HepG2 (cell line): ENCODE data around the gene DOC2A. TPM values are rescaled to one million over a fixed set of nuclear protein-coding genes. Genes with fewer than 3 reads are reported as not detected.

ENCODE experiments used
- GZF1 ChIP-seq: sonication (generic); formaldehyde crosslinking; IDR thresholded peaks from 2 replicates; pipeline ENCODE4 v1.5.1; 2020; ENCODE audit warnings: mild to moderate bottlenecking, missing genetic modification reagents
- MAFK ChIP-seq, 2 experiments: IDR thresholded peaks in 1 of 2; conservative IDR thresholded peaks in 1 of 2; 2 replicates each; pipeline ENCODE4 v1.6.1; 2011; ENCODE audit warnings: improper control_type of control experiment in 2 of 2, low read length in 2 of 2
- NR2F6 ChIP-seq, 2 experiments: IDR thresholded peaks; 2 replicates each; pipeline ENCODE4 v1.6.1; 2016; ENCODE audit warnings: antibody characterized with exemption in 1 of 2, mild to moderate bottlenecking in 1 of 2
- SMAD3 ChIP-seq: sonication (generic); formaldehyde crosslinking; IDR thresholded peaks from 2 replicates; pipeline ENCODE4 v1.4.0; 2020; ENCODE audit warnings: missing genetic modification reagents
- SRSF9 ChIP-seq: fragments of 200-400 bp; formaldehyde crosslinking; IDR thresholded peaks from 2 replicates; pipeline ENCODE4 v1.6.1; 2018; ENCODE audit warnings: borderline replicate concordance, mild to moderate bottlenecking, low read depth, low read length; ENCODE audit not compliant: insufficient read depth, poor library complexity, severe bottlenecking
- STAG1 ChIP-seq: sonication (generic); formaldehyde crosslinking; IDR thresholded peaks from 2 replicates; pipeline ENCODE4 v1.4.0; 2020; ENCODE audit warnings: missing genetic modification reagents
- ZBTB1 ChIP-seq: sonication (generic); formaldehyde crosslinking; IDR thresholded peaks from 2 replicates; pipeline ENCODE4 v1.4.0; 2020; ENCODE audit warnings: missing genetic modification reagents, borderline replicate concordance
- ZBTB33 ChIP-seq: sonication (generic); formaldehyde crosslinking; IDR thresholded peaks from 2 replicates; pipeline ENCODE4 v1.4.0; 2020; ENCODE audit warnings: missing genetic modification reagents
- ZNF354B ChIP-seq: sonication (generic); formaldehyde crosslinking; IDR thresholded peaks from 2 replicates; pipeline ENCODE4 v1.8.0; 2022; ENCODE audit warnings: mild to moderate bottlenecking, missing genetic modification reagents
- ZNF768 ChIP-seq: sonication (generic); formaldehyde crosslinking; IDR thresholded peaks from 2 replicates; pipeline ENCODE4 v1.4.0; 2020; ENCODE audit warnings: missing genetic modification reagents
- ZSCAN29 ChIP-seq: sonication (generic); formaldehyde crosslinking; conservative IDR thresholded peaks from 2 replicates; pipeline ENCODE4 v1.4.0; 2020; ENCODE audit warnings: mild to moderate bottlenecking, missing genetic modification reagents
- polyA plus RNA-seq, 8 experiments: library from polyadenylated mRNA; depleted of rRNA in 3 of 8; stranded (reverse) in 7 of 8; unstranded in 1 of 8; fragments of >200 nt; fragmentation: Illumina TruSeq in 4 of 8; extraction: Trizol in 4 of 8; gene quantifications; 2 replicates each; pipeline versions ENCODE4 v1.2.1 to v1.2.3, GENCODE V29; 2011 to 2016; ENCODE audit warnings: low read depth in 4 of 8, missing spikeins in 1 of 8, mixed read lengths in 1 of 8; ENCODE audit not compliant: insufficient read depth in 1 of 8
- total RNA-seq, 5 experiments: library from RNA; depleted of rRNA; stranded (reverse); fragments of >200 nt; fragmentation: Illumina TruSeq; extraction: Trizol; gene quantifications; 2 replicates each; pipeline ENCODE4 v1.2.3, GENCODE V29; 2016; ENCODE audit warnings: low read depth in 1 of 5
- TF ChIP-seq, protein P1 (sequence below): IDR thresholded peaks from 2 replicates; pipeline ENCODE4 v1.4.0; 2020; ENCODE audit warnings: mild to moderate bottlenecking, missing genetic modification reagents
- TF ChIP-seq, protein P2 (sequence below): sonication (generic); formaldehyde crosslinking; IDR thresholded peaks from 2 replicates; pipeline ENCODE4; 2020; ENCODE audit warnings: missing genetic modification reagents, mild to moderate bottlenecking, borderline replicate concordance
- TF ChIP-seq, protein P3 (sequence below): sonication (generic); formaldehyde crosslinking; IDR thresholded peaks from 2 replicates; pipeline ENCODE4 v1.4.0; 2020; ENCODE audit warnings: mild to moderate bottlenecking, missing genetic modification reagents

Gene DOC2A
- total and polyA plus RNA-seq, 2 of the 13 experiments (the other 11 are each of a cell fraction or from before 2014, with no cell fraction given): 0.15 to 0.55 TPM

DNA sequence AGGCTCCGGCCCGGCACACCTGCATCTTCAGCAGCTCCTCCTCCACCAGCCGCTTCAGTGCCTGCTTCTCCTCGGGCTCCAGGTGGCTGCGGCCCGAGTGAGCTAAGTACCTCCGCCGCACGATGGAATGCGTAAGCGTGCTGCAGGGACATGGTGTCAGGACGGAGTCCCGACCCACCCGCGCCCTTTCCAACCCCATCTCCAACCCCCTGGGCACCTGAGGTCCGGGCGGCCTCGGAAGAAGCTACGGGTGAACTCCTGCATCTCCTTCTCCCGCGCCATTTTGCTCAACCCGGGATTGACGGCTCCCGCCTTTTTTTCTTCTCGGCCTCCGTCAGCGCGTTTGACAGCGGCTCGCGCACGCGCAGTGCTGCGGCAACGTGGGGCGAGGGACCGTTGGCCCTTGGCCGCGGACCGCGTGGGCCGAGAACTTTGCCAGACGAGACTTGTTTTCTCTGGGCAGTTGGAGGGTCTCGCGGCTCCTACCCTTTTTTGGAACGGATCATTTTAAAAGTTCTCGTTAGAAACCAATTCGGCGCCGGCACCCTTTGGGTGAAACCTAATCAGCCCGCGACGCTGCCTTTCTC lies 15.4 kb downstream of the DOC2A start, which contains the start of gene HIRIP3 (continued):
- TF ChIP-seq, protein P1, sequence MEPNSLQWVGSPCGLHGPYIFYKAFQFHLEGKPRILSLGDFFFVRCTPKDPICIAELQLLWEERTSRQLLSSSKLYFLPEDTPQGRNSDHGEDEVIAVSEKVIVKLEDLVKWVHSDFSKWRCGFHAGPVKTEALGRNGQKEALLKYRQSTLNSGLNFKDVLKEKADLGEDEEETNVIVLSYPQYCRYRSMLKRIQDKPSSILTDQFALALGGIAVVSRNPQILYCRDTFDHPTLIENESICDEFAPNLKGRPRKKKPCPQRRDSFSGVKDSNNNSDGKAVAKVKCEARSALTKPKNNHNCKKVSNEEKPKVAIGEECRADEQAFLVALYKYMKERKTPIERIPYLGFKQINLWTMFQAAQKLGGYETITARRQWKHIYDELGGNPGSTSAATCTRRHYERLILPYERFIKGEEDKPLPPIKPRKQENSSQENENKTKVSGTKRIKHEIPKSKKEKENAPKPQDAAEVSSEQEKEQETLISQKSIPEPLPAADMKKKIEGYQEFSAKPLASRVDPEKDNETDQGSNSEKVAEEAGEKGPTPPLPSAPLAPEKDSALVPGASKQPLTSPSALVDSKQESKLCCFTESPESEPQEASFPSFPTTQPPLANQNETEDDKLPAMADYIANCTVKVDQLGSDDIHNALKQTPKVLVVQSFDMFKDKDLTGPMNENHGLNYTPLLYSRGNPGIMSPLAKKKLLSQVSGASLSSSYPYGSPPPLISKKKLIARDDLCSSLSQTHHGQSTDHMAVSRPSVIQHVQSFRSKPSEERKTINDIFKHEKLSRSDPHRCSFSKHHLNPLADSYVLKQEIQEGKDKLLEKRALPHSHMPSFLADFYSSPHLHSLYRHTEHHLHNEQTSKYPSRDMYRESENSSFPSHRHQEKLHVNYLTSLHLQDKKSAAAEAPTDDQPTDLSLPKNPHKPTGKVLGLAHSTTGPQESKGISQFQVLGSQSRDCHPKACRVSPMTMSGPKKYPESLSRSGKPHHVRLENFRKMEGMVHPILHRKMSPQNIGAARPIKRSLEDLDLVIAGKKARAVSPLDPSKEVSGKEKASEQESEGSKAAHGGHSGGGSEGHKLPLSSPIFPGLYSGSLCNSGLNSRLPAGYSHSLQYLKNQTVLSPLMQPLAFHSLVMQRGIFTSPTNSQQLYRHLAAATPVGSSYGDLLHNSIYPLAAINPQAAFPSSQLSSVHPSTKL (CRISPR knock-in tag): no peak
- no peak for TF ChIP-seq GZF1
- TF ChIP-seq, protein P2, sequence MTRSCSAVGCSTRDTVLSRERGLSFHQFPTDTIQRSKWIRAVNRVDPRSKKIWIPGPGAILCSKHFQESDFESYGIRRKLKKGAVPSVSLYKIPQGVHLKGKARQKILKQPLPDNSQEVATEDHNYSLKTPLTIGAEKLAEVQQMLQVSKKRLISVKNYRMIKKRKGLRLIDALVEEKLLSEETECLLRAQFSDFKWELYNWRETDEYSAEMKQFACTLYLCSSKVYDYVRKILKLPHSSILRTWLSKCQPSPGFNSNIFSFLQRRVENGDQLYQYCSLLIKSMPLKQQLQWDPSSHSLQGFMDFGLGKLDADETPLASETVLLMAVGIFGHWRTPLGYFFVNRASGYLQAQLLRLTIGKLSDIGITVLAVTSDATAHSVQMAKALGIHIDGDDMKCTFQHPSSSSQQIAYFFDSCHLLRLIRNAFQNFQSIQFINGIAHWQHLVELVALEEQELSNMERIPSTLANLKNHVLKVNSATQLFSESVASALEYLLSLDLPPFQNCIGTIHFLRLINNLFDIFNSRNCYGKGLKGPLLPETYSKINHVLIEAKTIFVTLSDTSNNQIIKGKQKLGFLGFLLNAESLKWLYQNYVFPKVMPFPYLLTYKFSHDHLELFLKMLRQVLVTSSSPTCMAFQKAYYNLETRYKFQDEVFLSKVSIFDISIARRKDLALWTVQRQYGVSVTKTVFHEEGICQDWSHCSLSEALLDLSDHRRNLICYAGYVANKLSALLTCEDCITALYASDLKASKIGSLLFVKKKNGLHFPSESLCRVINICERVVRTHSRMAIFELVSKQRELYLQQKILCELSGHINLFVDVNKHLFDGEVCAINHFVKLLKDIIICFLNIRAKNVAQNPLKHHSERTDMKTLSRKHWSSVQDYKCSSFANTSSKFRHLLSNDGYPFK (CRISPR knock-in tag): no peak; the same call in 1 of the 2 replicates
- no peak for TF ChIP-seq ZBTB33 (CRISPR knock-in tag)
- TF ChIP-seq SRSF9: no peak
- TF ChIP-seq ZSCAN29: no peak
- TF ChIP-seq ZNF768: peak; percentile 52
- no peak for TF ChIP-seq ZNF354B (CRISPR knock-in tag)
- TF ChIP-seq ZBTB1 (CRISPR knock-in tag): no peak
- no peak for TF ChIP-seq SMAD3 (CRISPR knock-in tag)
- TF ChIP-seq MAFK (conservative IDR thresholded peaks at IDR 0.05 in 1 of 2, IDR thresholded peaks at IDR 0.05 in 1 of 2; ENCODE audit: low read length in 2 of 2): no peak
- no peak for TF ChIP-seq STAG1
- no peak; the same call in 1 of the 2 replicates for TF ChIP-seq NR2F6 (IDR thresholded peaks at IDR 0.05)
- no peak for TF ChIP-seq NR2F6 (CRISPR knock-in tag; IDR thresholded peaks at IDR 0.05)
- TF ChIP-seq, protein P3, sequence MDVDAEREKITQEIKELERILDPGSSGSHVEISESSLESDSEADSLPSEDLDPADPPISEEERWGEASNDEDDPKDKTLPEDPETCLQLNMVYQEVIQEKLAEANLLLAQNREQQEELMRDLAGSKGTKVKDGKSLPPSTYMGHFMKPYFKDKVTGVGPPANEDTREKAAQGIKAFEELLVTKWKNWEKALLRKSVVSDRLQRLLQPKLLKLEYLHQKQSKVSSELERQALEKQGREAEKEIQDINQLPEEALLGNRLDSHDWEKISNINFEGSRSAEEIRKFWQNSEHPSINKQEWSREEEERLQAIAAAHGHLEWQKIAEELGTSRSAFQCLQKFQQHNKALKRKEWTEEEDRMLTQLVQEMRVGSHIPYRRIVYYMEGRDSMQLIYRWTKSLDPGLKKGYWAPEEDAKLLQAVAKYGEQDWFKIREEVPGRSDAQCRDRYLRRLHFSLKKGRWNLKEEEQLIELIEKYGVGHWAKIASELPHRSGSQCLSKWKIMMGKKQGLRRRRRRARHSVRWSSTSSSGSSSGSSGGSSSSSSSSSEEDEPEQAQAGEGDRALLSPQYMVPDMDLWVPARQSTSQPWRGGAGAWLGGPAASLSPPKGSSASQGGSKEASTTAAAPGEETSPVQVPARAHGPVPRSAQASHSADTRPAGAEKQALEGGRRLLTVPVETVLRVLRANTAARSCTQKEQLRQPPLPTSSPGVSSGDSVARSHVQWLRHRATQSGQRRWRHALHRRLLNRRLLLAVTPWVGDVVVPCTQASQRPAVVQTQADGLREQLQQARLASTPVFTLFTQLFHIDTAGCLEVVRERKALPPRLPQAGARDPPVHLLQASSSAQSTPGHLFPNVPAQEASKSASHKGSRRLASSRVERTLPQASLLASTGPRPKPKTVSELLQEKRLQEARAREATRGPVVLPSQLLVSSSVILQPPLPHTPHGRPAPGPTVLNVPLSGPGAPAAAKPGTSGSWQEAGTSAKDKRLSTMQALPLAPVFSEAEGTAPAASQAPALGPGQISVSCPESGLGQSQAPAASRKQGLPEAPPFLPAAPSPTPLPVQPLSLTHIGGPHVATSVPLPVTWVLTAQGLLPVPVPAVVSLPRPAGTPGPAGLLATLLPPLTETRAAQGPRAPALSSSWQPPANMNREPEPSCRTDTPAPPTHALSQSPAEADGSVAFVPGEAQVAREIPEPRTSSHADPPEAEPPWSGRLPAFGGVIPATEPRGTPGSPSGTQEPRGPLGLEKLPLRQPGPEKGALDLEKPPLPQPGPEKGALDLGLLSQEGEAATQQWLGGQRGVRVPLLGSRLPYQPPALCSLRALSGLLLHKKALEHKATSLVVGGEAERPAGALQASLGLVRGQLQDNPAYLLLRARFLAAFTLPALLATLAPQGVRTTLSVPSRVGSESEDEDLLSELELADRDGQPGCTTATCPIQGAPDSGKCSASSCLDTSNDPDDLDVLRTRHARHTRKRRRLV (CRISPR knock-in tag): peak; percentile 24; the same call in 1 of the 2 replicates
